ENCODE measurements around the gene SHBG. TPM values are rescaled to one million over a fixed set of nuclear protein-coding genes. Genes with fewer than 3 reads are reported as not detected.

The SHBG gene
- total and polyA plus RNA-seq, 2 of the 4 experiments (the other 2 are of a cell fraction), result 0.36 to 0.38 TPM

GRCh38 chr17:7631398-7632380 lies 1.8 kb downstream of the SHBG start:
- Histone ChIP-seq H3K4me1 (ENCODE audit: control insufficient read depth, insufficient read depth, low read length) (0 out of 2 replicates have a peak, but pooled peaks cover 1% of the 10 kb centered on the region), H3K9me3 (ENCODE audit: control insufficient read depth, insufficient read depth, low read length) (no peaks in the 10 kb centered on the region), H4K8ac (ENCODE audit: low read depth in 2 of 2, low read length in 2 of 2) (no peak overlapping the region), H2BK15ac (ENCODE audit: low read depth, low read length) (no peak overlapping the region), H3K9ac (ENCODE audit: low read depth, low read length) (no peak overlapping the region), H2BK5ac (ENCODE audit: low read depth, low read length, poor library complexity, severe bottlenecking) (no peak overlapping the region), H2BK20ac (ENCODE audit: low read depth, low read length) (no peak overlapping the region), H3K27ac (ENCODE audit: insufficient read depth, low read length) (no peak overlapping the region), H3K18ac (ENCODE audit: low read depth, low read length) (no peak overlapping the region), H4K20me1 (ENCODE audit: insufficient read depth, low read length) (no peaks in the 10 kb centered on the region), H2AK9ac (replicated peaks; ENCODE audit: low read depth, low read length, poor library complexity) (peak overlapping the region; percentile 19), H4K5ac (ENCODE audit: low read depth, low read length) (no peak overlapping the region), H3K4ac (ENCODE audit: low read depth, low read length) (no peak overlapping the region), H3K27me3 (ENCODE audit: control insufficient read depth, insufficient read depth, low read length) (peaks cover 4% of the 10 kb centered on the region; the same call in 1 of the 2 replicates), H2AFZ (replicated peaks; ENCODE audit: low read length, poor library complexity) (peak overlapping the region; percentile 69), H3K9me1 (ENCODE audit: insufficient read depth, low read length) (no peaks in the 10 kb centered on the region), H4K91ac (ENCODE audit: insufficient read depth, low read depth, low read length) (no peak overlapping the region), H3K4me3 (ENCODE audit: insufficient read depth, low read depth, low read length) (no peak overlapping the region), H2BK120ac (ENCODE audit: low read depth, low read length) (no peak overlapping the region), H3K79me1 (ENCODE audit: low read depth in 1 of 2, low read length in 2 of 2) (peaks cover 5% of the 10 kb centered on the region in 2 experiments; a peak in 3 of 4 replicates), H3K23ac (ENCODE audit: low read depth, low read length) (no peak overlapping the region), H3K4me2 (ENCODE audit: low read depth, low read length) (no peak overlapping the region), H3K36me3 (ENCODE audit: control insufficient read depth, insufficient read depth, low read length) (no peaks in the 10 kb centered on the region), H3K14ac (replicated peaks; ENCODE audit: low read depth, low read length) (no peak overlapping the region), H2AK5ac (ENCODE audit: low read depth, low read length) (no peak overlapping the region), H3K56ac (ENCODE audit: extremely low read depth, insufficient read depth, low read length) (no peak overlapping the region)
- TF ChIP-seq FOS (IDR thresholded peaks at IDR 0.05; ENCODE audit: low read depth, low read length) (no peak), CEBPB (IDR thresholded peaks at IDR 0.05; ENCODE audit: low read depth, low read length) (no peak), SMC3 (IDR thresholded peaks at IDR 0.05; ENCODE audit: low read depth, low read length) (no peak), RFX5 (IDR thresholded peaks at IDR 0.05; ENCODE audit: low read depth, low read length) (no peak), BHLHE40 (IDR thresholded peaks at IDR 0.05; ENCODE audit: low read depth, low read length) (no peak), MAZ (IDR thresholded peaks at IDR 0.05; ENCODE audit: borderline replicate concordance, low read depth, low read length) (no peak)
- dilution Hi-C loops (cut with HindIII; ENCODE audit: low sequenced_read_pairs, unreplicated experiment), result no loop called here
- BruUV-seq (replicated peaks), result no TSS peak
- 40% methylated on average over 3 of the region's 11 CpGs; no CpG with 5 or more reads in 1 of the 2 experiments for WGBS, 2 experiments (ENCODE audit: extremely low coverage in 2 of 2, insufficient read length in 1 of 2)
- POLR2A ChIA-PET (ENCODE audit: unreplicated experiment), result no interaction called here
- no peak for ATAC-seq (ENCODE audit: low read depth)
- intact Hi-C loops (cut with micrococcal nuclease), result no loop called here
- in situ Hi-C loops (cut with MboI; ENCODE audit: low sequenced_read_pairs), result no loop called here
- no peak for DNase-seq
- CTCF ChIA-PET, result interaction anchor here (0.9 to 5.3 kb wide), 4 partner anchors 10 to 75 kb away, joined by 3 to 27 read pairs (median 4); partner anchors contain the start of genes TP53 and WRAP53
